GM23338 (cell line): ENCODE measurements around the gene B3GAT3. TPM values are rescaled to one million over a fixed set of nuclear protein-coding genes. Genes with fewer than 3 reads are reported as not detected.

Experiments
- ATAC-seq: fragments of 200-7000 bp; cut with Tn5 transposase; 3 replicates; pipeline ENCODE4 v1.9.1; 2020
- DNase-seq: peaks from one replicate; pipeline ENCODE4 v3.0.0-alpha.2; 2015; ENCODE audit warnings: low spot score
- H2AFZ ChIP-seq: fragments of 200-600 bp; sonication (generic); 2 replicates; pipeline ENCODE4 v1.8.0; 2016; ENCODE audit warnings: antibody characterized with exemption, mild to moderate bottlenecking, moderate library complexity
- H3F3A ChIP-seq: fragments of 200-600 bp; sonication (generic); replicated peaks from 2 replicates; pipeline ENCODE4 v1.8.0; 2017; ENCODE audit warnings: antibody characterized with exemption, mixed run types, low read depth
- H3K27ac ChIP-seq: fragments of 200-600 bp; sonication (generic); 2 replicates; pipeline ENCODE4 v1.6.1; 2016; ENCODE audit warnings: low read depth
- H3K27me3 ChIP-seq: fragments of 200-600 bp; sonication (generic); 2 replicates; pipeline ENCODE4 v1.8.0; 2016; ENCODE audit warnings: mild to moderate bottlenecking, mixed run types, moderate library complexity; ENCODE audit not compliant: insufficient read depth
- H3K36me3 ChIP-seq: fragments of 200-600 bp; sonication (generic); 2 replicates; pipeline ENCODE4 v1.8.0; 2016; ENCODE audit warnings: mild to moderate bottlenecking; ENCODE audit not compliant: insufficient read depth
- H3K4me1 ChIP-seq: fragments of 200-600 bp; sonication (generic); 2 replicates; pipeline ENCODE4 v1.8.0; 2016; ENCODE audit warnings: mild to moderate bottlenecking, moderate library complexity; ENCODE audit not compliant: insufficient read depth
- H3K4me2 ChIP-seq: fragments of 200-600 bp; sonication (generic); 2 replicates; pipeline ENCODE4 v1.7.1; 2017; ENCODE audit warnings: mixed run types
- H3K4me3 ChIP-seq: fragments of 200-600 bp; sonication (generic); 2 replicates; pipeline ENCODE4 v1.6.1; 2016; ENCODE audit warnings: mixed run types
- H3K79me2 ChIP-seq: fragments of 200-600 bp; sonication (generic); replicated peaks from 2 replicates; pipeline ENCODE4 v1.8.0; 2017; ENCODE audit warnings: mild to moderate bottlenecking; ENCODE audit not compliant: insufficient read depth
- H3K9me2 ChIP-seq: fragments of 200-600 bp; sonication (generic); 2 replicates; pipeline ENCODE4 v1.8.0; 2017; ENCODE audit not compliant: insufficient read depth
- H4K20me1 ChIP-seq: fragments of 200-600 bp; sonication (generic); replicated peaks from 2 replicates; pipeline ENCODE4 v1.8.0; 2017; ENCODE audit warnings: mild to moderate bottlenecking; ENCODE audit not compliant: insufficient read depth
- H3K27ac Mint-ChIP-seq: 2 replicates; pipeline ENCODE4 v1.8.0; 2020; ENCODE audit warnings: inconsistent platforms, mild to moderate bottlenecking, moderate library complexity, mixed read lengths
- H3K27me3 Mint-ChIP-seq: 3 replicates; pipeline ENCODE4 v1.8.0; 2022; ENCODE audit warnings: low read depth, mild to moderate bottlenecking, moderate library complexity, mixed read lengths, inconsistent platforms; ENCODE audit not compliant: insufficient read depth, poor library complexity
- H3K36me3 Mint-ChIP-seq: 3 replicates; pipeline ENCODE4 v1.8.0; 2021; ENCODE audit warnings: low read depth, mild to moderate bottlenecking, inconsistent platforms, moderate library complexity, mixed read lengths
- H3K4me1 Mint-ChIP-seq: 3 replicates; pipeline ENCODE4 v1.8.0; 2020; ENCODE audit warnings: mild to moderate bottlenecking, inconsistent platforms, mixed read lengths
- H3K4me3 Mint-ChIP-seq: 3 replicates; pipeline ENCODE4 v1.8.0; 2021; ENCODE audit warnings: moderate library complexity, mild to moderate bottlenecking, inconsistent platforms, mixed read lengths
- H3K9me3 Mint-ChIP-seq: 3 replicates; pipeline ENCODE4 v1.8.0; 2020; ENCODE audit warnings: moderate library complexity, mild to moderate bottlenecking, inconsistent platforms, mixed read lengths
- CREB1 ChIP-seq: fragments of 250-450 bp; sonication (Bioruptor Pico); IDR thresholded peaks from 2 replicates; pipeline ENCODE4 v1.5.0; 2020; ENCODE audit warnings: low read depth, mild to moderate bottlenecking, moderate library complexity
- ETS1 ChIP-seq: IDR thresholded peaks from 2 replicates; pipeline ENCODE4 v1.6.1; 2016; ENCODE audit warnings: antibody characterized with exemption
- ZNF114 ChIP-seq: fragments of 250-450 bp; sonication (Bioruptor Pico); IDR thresholded peaks from 2 replicates; pipeline ENCODE4 v1.5.0; 2020; ENCODE audit warnings: mild to moderate bottlenecking, moderate library complexity
- ZNF462 ChIP-seq: fragments of 250-450 bp; sonication (Bioruptor Pico); IDR thresholded peaks from 2 replicates; pipeline ENCODE4 v1.5.0; 2020; ENCODE audit warnings: mild to moderate bottlenecking, moderate library complexity
- polyA plus RNA-seq: library from polyadenylated mRNA; unstranded; fragments of >200 nt; fragmentation: Nextera tagmentation; extraction: Ambion mirVana; gene quantifications from 2 replicates; pipeline ENCODE4 v1.2.1, GENCODE V29; 2016
- total RNA-seq: library from RNA; depleted of rRNA; stranded (reverse); fragments of >200 nt; shearing (Covaris generic); gene quantifications from 2 replicates; pipeline ENCODE4 v1.2.3, GENCODE V29; 2014

The B3GAT3 gene
- total and polyA plus RNA-seq, 2 experiments from 2014 or later, result 16.4 to 18.4 TPM

- no peak for TF ChIP-seq ZNF462 (CRISPR knock-in tag)
- TF ChIP-seq ETS1, result no peak; the same call in 1 of the 2 replicates
- no peak for TF ChIP-seq CREB1 (CRISPR knock-in tag)
Observed at GRCh38 chr11:62664405-62665074, 42.8 kb upstream of the B3GAT3 start (continued).

GRCh38 chr11:62656796-62657429, 35.1 kb upstream of the B3GAT3 start:
- Histone ChIP-seq H3K4me1 (peaks cover 8% of the 10 kb centered on the region; the same call in 1 of the 2 replicates), H3K27me3 (no peaks in the 10 kb centered on the region), H3K36me3 (no peaks in the 10 kb centered on the region), H3F3A (peaks cover 21% of the 10 kb centered on the region), H2AFZ (no peak overlapping the region), H3K79me2 (peaks cover 11% of the 10 kb centered on the region), H3K4me2 (no peak overlapping the region), H3K4me3 (no peak overlapping the region), H3K9me2 (no peaks in the 10 kb centered on the region), H4K20me1 (no peaks in the 10 kb centered on the region), H3K27ac (no peak overlapping the region)
- Mint-ChIP-seq H3K27ac (no peak overlapping the region), H3K36me3 (peaks cover 5% of the 10 kb centered on the region; the same call in 2 of the 3 replicates), H3K27me3 (peaks cover 10% of the 10 kb centered on the region), H3K9me3 (no peaks in the 10 kb centered on the region), H3K4me1 (peaks cover 8% of the 10 kb centered on the region), H3K4me3 (no peak overlapping the region)
- ATAC-seq, result no peak
- no peak for DNase-seq
- TF ChIP-seq ZNF114 (no peak), ETS1 (no peak), ZNF462 (CRISPR knock-in tag) (no peak)
